ENCODE data around the gene C7orf57.
"Not testable (repeated sequence)": the region's sequence is repeated elsewhere in the genome, so short reads cannot be mapped to it uniquely, and the experiment has no call there.

C7orf57 gene

GRCh38 chr7:48058990-48059389 lies 23.6 kb downstream of the C7orf57 start:
- DNase-seq (ENCODE audit: low read depth) = no peak
- no peak for TF ChIP-seq CTCF (IDR thresholded peaks at IDR 0.05; ENCODE audit: control insufficient read depth, extremely low read depth, insufficient read depth)
- H3K4me3 ChIP-seq (ENCODE audit: low read depth, low read length) = no peak overlapping the region

- no peak overlapping the region for H3K4me3 ChIP-seq (ENCODE audit: low read depth, low read length)
- TF ChIP-seq CTCF (IDR thresholded peaks at IDR 0.05; ENCODE audit: control insufficient read depth, extremely low read depth, insufficient read depth) = no peak
- no peak for DNase-seq (ENCODE audit: low read depth)
These were observed 24.4 kb downstream of the C7orf57 start for GRCh38 chr7:48059706-48060105.

- no peak for TF ChIP-seq CTCF (IDR thresholded peaks at IDR 0.05; ENCODE audit: control insufficient read depth, extremely low read depth, insufficient read depth)
- no peak overlapping the region for H3K4me3 ChIP-seq (ENCODE audit: low read depth, low read length)
- DNase-seq (ENCODE audit: low read depth) = no peak
These were observed 28.6 kb downstream of the C7orf57 start for GRCh38 chr7:48063985-48064384.

- DNase-seq (ENCODE audit: low read depth) = no peak
- TF ChIP-seq CTCF (IDR thresholded peaks at IDR 0.05; ENCODE audit: control insufficient read depth, extremely low read depth, insufficient read depth) = no peak
- H3K4me3 ChIP-seq (ENCODE audit: low read depth, low read length) = no peak overlapping the region
These were observed 32.1 kb downstream of the C7orf57 start for GRCh38 chr7:48067475-48067874.

- DNase-seq (ENCODE audit: low read depth) = no peak
- TF ChIP-seq CTCF (IDR thresholded peaks at IDR 0.05; ENCODE audit: control insufficient read depth, extremely low read depth, insufficient read depth) = no peak
- H3K4me3 ChIP-seq (ENCODE audit: low read depth, low read length) = no peak overlapping the region
These were observed 38.9 kb downstream of the C7orf57 start for GRCh38 chr7:48074204-48074654.

GRCh38 chr7:48077423-48077822 lies 42.1 kb downstream of the C7orf57 start:
- no peak overlapping the region for H3K4me3 ChIP-seq (ENCODE audit: low read depth, low read length)
- no peak for DNase-seq (ENCODE audit: low read depth)
- no peak for TF ChIP-seq CTCF (IDR thresholded peaks at IDR 0.05; ENCODE audit: control insufficient read depth, extremely low read depth, insufficient read depth)

GRCh38 chr7:48078470-48078869 lies 43.1 kb downstream of the C7orf57 start:
- TF ChIP-seq CTCF (IDR thresholded peaks at IDR 0.05; ENCODE audit: control insufficient read depth, extremely low read depth, insufficient read depth) = no peak
- DNase-seq (ENCODE audit: low read depth) = peak; percentile 53
- no peak overlapping the region for H3K4me3 ChIP-seq (ENCODE audit: low read depth, low read length)

- H3K4me3 ChIP-seq (ENCODE audit: low read depth, low read length); DNase-seq (ENCODE audit: low read depth): not testable (repeated sequence)
These were observed 47.0 kb downstream of the C7orf57 start for GRCh38 chr7:48082378-48082777.

Measured in LNCaP clone FGC (cell line).